NCI-H345 treated with DMSO at 0.1 percent for 48 hours (cell line): ENCODE data around the gene SHISA4.
"Not testable (repeated sequence)": the region's sequence is repeated elsewhere in the genome, so short reads cannot be mapped to it uniquely, and the experiment has no call there.

Experiments used
- DNase-seq: peaks from one replicate; lab custom pipeline; 2025; ENCODE audit not compliant: unreplicated experiment; lab: John Stamatoyannopoulos, UW

SHISA4 gene

GRCh38 chr1:201925301-201925567, 36.5 kb downstream of the SHISA4 start:
- no peak for DNase-seq

DNA sequence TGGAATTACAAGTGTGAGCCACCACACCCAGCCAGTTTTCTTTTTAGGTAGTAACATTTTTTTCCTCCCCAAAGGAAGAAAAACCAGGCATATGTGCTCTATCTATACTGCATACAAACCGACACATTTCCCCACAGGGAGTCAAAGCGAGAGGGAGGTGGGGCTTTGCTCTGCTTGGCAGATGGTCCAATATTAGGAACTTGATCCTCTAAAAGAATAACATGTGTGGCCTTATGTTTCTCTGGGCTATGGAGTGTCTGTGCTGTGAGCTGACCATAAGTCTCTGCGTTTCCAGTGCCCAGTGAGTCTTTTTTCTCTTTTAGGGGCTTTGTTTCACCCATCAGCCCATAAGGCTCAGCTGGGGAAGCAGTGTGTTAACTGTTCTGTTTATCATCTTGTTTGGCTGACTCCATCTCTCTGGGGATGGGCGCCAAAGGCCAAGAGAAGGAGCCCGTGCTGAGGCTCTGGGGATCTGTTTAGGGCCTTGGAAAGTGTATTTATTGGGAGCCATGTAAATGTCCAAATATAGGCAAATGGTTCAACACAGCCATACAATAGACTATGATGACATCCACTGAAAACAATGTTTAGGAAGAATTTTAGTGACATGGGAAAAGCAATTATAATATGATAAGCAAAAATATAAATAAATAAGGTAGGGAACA, 37.4 kb downstream of the SHISA4 start:
- DNase-seq, result no peak

DNA sequence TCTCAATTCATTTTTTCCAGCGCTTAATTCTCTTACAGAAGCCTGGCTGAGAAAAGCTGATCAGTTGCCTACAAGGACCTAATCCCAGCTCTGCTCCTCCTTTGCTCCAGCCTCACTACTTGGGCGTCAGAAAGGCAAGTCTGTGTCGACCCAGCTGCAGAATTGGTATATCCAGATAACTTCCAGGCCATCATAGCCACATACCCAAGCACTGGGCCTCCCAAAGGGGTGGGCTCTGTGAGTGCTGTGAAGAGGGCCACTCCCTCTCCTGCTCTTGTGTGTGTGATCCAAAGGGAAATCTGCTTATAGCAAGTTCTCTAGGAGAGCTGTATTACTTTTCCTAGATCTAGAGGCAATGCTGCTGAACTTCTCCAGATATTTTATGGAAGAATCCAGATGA, 39.6 kb downstream of the SHISA4 start:
- no peak for DNase-seq

DNA sequence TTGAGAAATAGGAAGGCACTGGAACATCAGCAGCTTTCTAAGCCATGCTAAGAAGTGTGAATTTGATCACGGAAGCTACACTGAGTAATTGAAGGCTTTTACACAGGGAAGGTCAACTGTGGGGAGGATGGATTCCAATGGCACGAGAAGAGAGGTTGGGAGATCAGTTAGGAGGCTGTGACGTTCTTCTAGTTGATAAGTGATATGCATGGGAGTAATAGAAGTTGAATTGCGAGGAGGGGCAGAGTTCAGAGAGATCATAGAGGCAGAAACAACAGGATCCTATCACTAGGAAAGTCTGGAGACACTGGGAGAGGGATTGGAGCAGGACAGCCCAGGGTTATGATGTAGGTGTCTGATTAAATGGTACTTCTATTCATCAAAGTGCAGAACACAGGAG, 41.4 kb downstream of the SHISA4 start:
- DNase-seq, result no peak

- DNase-seq, result no peak
Measured at GRCh38 chr1:201930803-201931202, 42.1 kb downstream of the SHISA4 start.

- no peak for DNase-seq
Measured at GRCh38 chr1:201933840-201934430, 45.2 kb downstream of the SHISA4 start.

DNA sequence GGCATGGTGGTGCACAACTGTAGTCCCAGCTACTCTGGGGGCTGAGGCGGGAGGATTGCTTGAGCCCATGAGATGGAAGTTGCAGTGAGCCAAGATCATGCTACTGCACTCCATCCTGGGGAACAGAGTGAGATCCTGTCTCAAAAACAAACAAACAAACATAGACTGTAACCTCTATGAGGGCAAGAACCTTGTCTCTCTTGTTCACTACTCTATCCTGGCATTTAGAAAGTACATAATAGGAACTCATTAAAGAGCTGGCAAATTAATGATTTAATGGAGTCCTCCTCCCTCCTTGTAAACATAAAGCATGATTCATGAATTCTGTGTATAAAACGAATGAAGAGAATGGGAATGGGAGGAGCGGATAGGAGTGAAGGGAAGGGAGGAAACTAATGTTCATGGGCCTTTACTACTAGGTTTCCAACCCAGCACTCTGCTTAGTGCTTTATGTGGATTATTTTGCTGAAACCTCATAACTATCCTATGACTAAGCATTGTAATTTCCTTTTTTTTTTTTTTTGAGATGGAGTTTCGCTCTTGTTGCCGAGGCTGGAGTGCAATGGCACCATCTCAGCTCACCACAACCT, 49.0 kb downstream of the SHISA4 start:
- DNase-seq, result no peak

GRCh38 chr1:201938440-201939035, 49.8 kb downstream of the SHISA4 start:
- DNase-seq, result no peak

- DNase-seq, result no peak
Measured at GRCh38 chr1:201939148-201939547, 50.5 kb downstream of the SHISA4 start.

GRCh38 chr1:201939574-201939973, 50.9 kb downstream of the SHISA4 start:
- no peak for DNase-seq

DNA sequence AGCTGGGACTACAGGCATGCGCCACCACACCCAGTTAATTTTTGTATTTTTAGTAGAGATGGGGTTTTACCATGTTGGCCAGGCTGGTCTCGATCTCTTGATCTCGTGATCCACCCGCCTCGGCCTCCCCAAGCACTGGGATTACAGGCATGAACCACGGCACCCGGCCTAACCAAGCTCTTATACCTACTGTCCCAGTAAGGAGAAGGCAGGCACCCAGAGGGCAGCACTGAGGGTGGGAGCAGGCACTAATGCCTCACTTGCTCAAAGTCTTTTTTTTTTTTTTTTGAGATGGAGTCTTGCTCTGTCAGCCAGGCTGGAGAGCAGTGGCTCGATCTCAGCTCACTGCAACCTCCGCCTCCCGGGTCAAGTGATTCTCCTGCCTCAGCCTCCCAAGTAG, 51.6 kb downstream of the SHISA4 start:
- DNase-seq, result not testable (repeated sequence)

GRCh38 chr1:201941420-201942128, 52.9 kb downstream of the SHISA4 start:
- no peak for DNase-seq

- no peak for DNase-seq
Measured at GRCh38 chr1:201942129-201942495, 53.4 kb downstream of the SHISA4 start.
